T-helper 2 cell treated with Interferon-gamma antibody and Interleukin-4, amounts not matched to agents 100 ng/mL and 5 ng/mL, for 36 hours (primary cell): ENCODE measurements around the gene ADIRF. TPM values are rescaled to one million over a fixed set of nuclear protein-coding genes. Genes with fewer than 3 reads are reported as not detected.
"Not testable (repeated sequence)": the region's sequence is repeated elsewhere in the genome, so short reads cannot be mapped to it uniquely, and the experiment has no call there.

Source experiments
- intact Hi-C: fragments of 100-400 bp; cut with micrococcal nuclease; formaldehyde crosslinking; loops from one replicate; pipeline ENCODE4 v1.15.1; 2023
- total RNA-seq: library from RNA; stranded (reverse); gene quantifications from 2 replicates; pipeline ENCODE4 v1.2.3, GENCODE V29; 2022

ADIRF gene
- total RNA-seq, 1 donor from 2014 or later = not detected

DNA sequence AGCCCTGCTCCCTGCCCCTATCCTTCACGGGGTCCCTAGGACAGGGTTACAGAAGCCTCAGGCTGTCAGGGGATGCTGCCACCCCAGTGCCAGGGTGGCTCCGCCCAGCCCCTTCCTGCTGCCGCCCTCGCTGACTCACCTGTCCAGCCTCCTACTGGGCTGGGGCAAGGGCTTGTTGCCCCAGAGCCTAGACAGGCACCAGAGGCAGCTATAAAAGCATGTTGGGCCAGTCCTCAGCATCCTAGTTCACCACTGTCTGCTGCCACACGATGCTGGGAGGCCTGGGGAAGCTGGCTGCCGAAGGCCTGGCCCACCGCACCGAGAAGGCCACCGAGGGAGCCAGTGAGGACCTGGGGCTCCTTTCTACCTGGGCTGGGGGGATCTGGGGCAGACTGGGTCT, 51.8 kb downstream of the ADIRF start, which contains the start of gene FAM25A:
FAM25A (plus strand) TSS at position 239 of the 400 bp plus-strand sequence; CDS start at position 270, 31 bp downstream.
- intact Hi-C loops = not testable (repeated sequence)

Other genes with a start within 250 kb of the ADIRF start
- 9.6 and 10.0 TPM in 2 replicates for gene BMPR1A, start 211.9 kb upstream of the ADIRF start, total RNA-seq
- gene MMRN2, start 10.9 kb upstream of the ADIRF start, total RNA-seq = not detected in 2 replicates
- not detected in 2 replicates for gene SNCG, start 9.9 kb upstream of the ADIRF start, total RNA-seq
- gene FAM25A, start 51.8 kb downstream of the ADIRF start, total RNA-seq = not detected in 2 replicates
- gene GLUD1, start 126.4 kb downstream of the ADIRF start, total RNA-seq = 99.2 and 99.7 TPM in 2 replicates
- 36.6 and 37.1 TPM in 2 replicates for gene SHLD2, start 126.7 kb downstream of the ADIRF start, total RNA-seq